Ramos (cell line): ENCODE measurements around the gene NOL12.
"Not testable (repeated sequence)": the region's sequence is repeated elsewhere in the genome, so short reads cannot be mapped to it uniquely, and the experiment has no call there.

Source experiments
- in situ Hi-C: fragments of 300-500 bp; cut with MboI; formaldehyde crosslinking; loops from one replicate; pipeline ENCODE4 v1.14.3; 2022; ENCODE audit warnings: low sequenced_read_pairs; ENCODE audit not compliant: unreplicated experiment

The NOL12 gene

GRCh38 chr22:37709445-37709765 is 23.3 kb downstream of the NOL12 start:
- in situ Hi-C loops = no loop called here

- in situ Hi-C loops = no loop called here
Observed at GRCh38 chr22:37710675-37711074, 24.5 kb downstream of the NOL12 start.

- in situ Hi-C loops = no loop called here
Observed at GRCh38 chr22:37711490-37711889, 25.3 kb downstream of the NOL12 start.

- in situ Hi-C loops = no loop called here
Observed at GRCh38 chr22:37713761-37714160, 27.6 kb downstream of the NOL12 start.

GRCh38 chr22:37714634-37715033 is 28.5 kb downstream of the NOL12 start:
- in situ Hi-C loops = no loop called here

GRCh38 chr22:37715760-37716159 is 29.6 kb downstream of the NOL12 start:
- in situ Hi-C loops = no loop called here

- in situ Hi-C loops = no loop called here
Observed at GRCh38 chr22:37716708-37717107, 30.6 kb downstream of the NOL12 start.

- in situ Hi-C loops = not testable (repeated sequence)
Observed at GRCh38 chr22:37717235-37717634, 31.1 kb downstream of the NOL12 start.

GRCh38 chr22:37717746-37718305 is 31.7 kb downstream of the NOL12 start:
- in situ Hi-C loops = not testable (repeated sequence)

GRCh38 chr22:37725551-37726240 is 39.6 kb downstream of the NOL12 start:
- in situ Hi-C loops = no loop called here

- in situ Hi-C loops = no loop called here
Observed at GRCh38 chr22:37726241-37726887, 40.2 kb downstream of the NOL12 start.

- in situ Hi-C loops = no loop called here
Observed at GRCh38 chr22:37728620-37729019, 42.5 kb downstream of the NOL12 start.

- in situ Hi-C loops = no loop called here
Observed at GRCh38 chr22:37731804-37732471, 45.8 kb downstream of the NOL12 start.

GRCh38 chr22:37732699-37733607 is 46.8 kb downstream of the NOL12 start:
- in situ Hi-C loops = no loop called here

GRCh38 chr22:37733625-37734401 is 47.7 kb downstream of the NOL12 start:
- in situ Hi-C loops = no loop called here

- in situ Hi-C loops = no loop called here
Observed at GRCh38 chr22:37734402-37734700, 48.2 kb downstream of the NOL12 start.

GRCh38 chr22:37734964-37735451 is 48.9 kb downstream of the NOL12 start:
- in situ Hi-C loops = no loop called here

GRCh38 chr22:37739035-37739434 is 52.9 kb downstream of the NOL12 start:
- in situ Hi-C loops = no loop called here

GRCh38 chr22:37739611-37740049 is 53.5 kb downstream of the NOL12 start:
- in situ Hi-C loops = no loop called here
